HG03103 (cell line): ENCODE data around the gene XRCC1.
"Not testable (repeated sequence)": the region's sequence is repeated elsewhere in the genome, so short reads cannot be mapped to it uniquely, and the experiment has no call there.

ENCODE experiments used
- ATAC-seq: cut with Tn5 transposase; IDR thresholded peaks from one replicate; pipeline ENCODE4 v1.9.1; 2021; ENCODE audit warnings: low read depth; ENCODE audit not compliant: unreplicated experiment

XRCC1 gene

DNA sequence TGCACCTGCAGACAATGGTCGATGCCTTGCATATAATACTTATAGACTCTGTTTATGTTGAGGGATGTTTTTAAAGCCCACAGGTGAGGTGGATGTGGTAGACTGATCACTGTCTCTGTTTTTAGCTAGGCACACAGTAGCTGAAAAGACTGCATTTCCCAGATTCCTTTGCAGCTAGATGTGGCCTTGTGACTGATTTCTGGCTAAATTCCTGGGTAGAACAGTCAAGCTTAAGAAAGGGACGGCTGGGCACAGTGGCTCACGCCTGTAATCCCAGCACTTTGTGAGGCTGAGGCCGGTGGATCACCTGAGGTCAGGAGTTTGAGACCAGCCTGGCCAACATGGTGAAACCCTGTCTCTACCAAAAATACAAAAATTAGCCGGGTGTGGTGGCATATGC, 25.0 kb upstream of the XRCC1 start:
- not testable (repeated sequence) for ATAC-seq

- no peak for ATAC-seq
Measured at GRCh38 chr19:43599635-43600295, 24.4 kb upstream of the XRCC1 start.

GRCh38 chr19:43598445-43599240, 23.3 kb upstream of the XRCC1 start:
- ATAC-seq: no peak

DNA sequence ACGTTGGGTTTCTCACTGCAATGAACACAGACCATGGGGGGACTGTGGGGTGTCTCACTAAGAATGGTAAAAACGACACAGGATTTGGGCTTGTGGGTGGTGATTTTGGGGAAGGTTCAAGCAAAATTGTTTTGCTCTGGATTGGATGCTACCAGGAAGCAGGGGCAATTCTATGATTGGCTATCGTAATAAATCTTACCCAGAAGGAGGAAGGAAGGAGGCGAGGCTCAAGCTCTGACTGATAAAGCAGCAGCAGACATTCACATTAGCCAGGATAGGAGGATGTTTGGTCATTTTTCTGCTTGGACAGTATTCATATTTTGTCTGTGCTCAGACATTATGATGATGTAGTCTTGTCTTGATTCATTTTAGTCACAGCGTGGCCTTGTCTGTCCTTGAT, 22.5 kb upstream of the XRCC1 start:
- ATAC-seq: no peak

GRCh38 chr19:43596842-43597461, 21.6 kb upstream of the XRCC1 start:
- no peak for ATAC-seq

DNA sequence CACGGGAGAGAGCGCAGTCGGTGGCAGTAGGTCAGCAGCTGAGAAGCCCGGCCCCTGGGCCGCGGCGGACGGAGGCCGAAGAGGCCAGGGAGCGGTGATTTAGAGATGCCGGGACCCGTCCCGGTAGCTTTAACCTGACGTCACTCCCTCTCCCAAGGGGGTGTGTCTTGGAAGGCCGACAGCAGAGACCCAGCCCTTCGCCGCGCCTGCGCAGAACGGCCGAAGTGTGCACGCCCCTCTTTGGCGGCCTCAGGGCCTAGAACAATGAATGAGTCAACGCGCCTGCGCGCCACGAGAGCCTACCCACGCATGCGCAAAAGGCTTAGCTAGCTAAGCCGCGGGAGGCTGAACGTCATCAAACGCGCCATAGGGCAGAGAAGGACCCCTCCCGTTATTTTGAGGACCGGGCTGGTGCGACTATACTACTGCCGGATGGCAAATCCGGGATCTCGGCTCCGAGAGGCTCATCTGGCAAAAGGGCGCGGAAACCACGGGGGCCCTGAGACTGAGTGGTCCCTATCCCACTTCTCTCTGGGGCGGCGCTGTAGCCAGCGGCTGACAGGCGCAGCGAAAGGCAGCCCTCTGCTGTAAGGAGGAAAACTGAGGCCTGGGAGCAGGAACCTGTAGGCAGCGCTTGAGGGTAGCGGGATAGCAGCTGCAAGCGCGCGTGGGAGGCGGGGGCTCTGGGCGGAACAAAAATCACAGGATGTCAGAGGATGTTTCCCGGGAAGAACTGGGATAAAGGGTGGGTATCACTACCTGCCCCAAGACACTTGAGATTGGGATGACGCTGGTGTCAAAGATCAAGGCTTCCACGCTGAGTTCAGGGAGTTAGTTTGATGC, 20.9 kb upstream of the XRCC1 start, which contains the start of the genes IRGQ and ZNF576:
TSS of gene IRGQ (minus strand) at position 136 of the 843 bp plus-strand sequence. CDS start 796 bp downstream, outside the sequence.
TSS of gene ZNF576 (plus strand) at position 597 of the 843 bp plus-strand sequence. CDS start 514 bp downstream, outside the sequence.
- peak; percentile 71 for ATAC-seq

DNA sequence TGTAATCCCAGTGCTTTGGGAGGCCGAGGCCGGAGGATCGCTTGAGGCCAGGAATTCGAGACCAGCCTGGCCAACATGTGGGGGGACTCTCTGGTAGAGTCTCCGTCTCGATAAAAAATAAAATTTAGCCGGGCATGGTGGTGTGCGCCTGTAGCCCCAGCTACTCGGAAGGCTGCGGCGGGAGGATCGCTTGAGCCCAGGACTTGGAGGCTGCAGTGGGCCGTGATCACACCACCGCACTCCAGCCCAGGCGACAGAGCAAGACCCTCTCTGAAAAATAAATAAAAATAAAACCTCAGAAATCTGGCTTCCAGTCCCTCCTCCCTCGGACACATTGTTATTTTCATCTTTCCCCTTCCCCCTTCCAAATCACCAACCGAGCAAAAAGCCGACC, 20.3 kb upstream of the XRCC1 start:
- no peak for ATAC-seq

- ATAC-seq: no peak
Measured at GRCh38 chr19:43594710-43595604, 19.6 kb upstream of the XRCC1 start.

DNA sequence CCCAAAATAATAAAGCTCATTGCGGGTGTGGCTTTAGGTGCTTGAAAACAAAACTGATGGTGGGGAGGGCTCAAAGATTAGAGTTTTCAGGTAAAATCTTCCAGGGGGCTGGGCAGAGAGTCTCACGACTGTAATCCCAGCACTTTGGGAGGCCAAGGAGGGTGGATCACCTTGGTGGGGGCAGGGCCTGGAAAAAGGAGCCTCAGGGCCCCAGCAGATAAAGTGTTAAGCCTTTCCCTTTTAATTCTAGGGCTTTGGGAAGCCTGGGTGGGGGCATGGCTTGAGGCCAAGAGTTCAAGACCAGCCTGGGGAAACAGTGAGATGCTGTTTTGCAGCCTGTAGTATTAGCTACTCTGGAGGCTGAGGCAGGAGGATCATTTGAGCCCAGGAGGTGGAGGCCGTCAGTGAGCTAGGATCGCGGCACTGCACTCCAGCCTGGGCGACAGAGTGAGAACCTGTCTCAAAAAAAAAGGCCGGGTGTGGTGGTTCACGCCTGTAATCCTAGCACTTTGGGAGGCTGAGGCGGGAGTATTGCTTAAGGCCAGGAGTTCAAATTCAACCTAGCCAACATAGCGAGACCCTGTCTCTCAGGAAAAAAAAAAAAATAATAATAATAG, 18.9 kb upstream of the XRCC1 start:
- no peak for ATAC-seq

DNA sequence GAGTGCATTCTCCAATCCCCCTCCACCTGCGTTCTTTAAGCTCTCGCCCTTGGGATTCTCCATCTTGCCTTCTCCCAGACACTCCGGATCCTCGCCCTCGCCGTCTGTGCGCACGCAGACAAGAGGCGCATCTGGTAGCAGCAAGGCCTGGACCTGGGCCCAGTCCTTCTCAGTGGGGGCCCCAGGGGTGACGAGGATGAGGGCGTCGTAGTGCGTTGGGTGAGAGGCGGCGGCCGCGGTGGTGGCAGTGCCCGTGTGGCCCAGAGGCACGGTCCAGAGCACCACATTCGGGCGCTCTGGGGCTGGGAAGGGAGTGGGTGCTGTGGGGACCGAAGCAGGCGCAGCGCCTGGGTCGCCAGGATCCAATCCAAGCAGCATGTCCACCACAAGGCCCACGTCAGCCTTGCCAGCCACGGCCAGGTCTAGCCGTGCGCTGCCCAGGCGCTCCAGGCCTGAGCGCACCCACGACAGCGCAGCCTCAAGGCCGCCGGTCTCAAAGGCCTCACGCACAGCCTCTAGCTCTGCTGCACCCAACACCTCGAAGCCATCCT, 17.5 kb upstream of the XRCC1 start:
- ATAC-seq: no peak

- no peak for ATAC-seq
Measured at GRCh38 chr19:43591904-43592772, 16.8 kb upstream of the XRCC1 start.

DNA sequence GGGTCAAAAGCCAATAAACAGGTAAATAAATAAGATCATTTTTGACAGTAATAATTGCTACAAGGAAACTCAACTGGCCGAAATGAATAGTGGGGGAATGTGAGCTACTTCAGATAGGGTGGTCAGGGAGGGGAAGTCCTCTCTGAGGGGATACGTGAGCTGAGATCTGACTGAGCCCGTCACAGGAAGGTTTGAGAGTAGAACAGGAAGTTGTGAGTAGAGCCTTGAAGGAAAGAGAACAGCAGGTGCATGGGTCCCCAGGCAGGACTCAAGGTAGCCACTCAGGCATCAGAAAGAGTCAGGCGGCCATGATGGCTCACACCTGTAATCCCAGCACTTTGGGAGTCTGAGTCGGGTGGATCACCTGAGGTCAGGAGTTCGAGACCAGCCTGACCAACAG, 14.4 kb upstream of the XRCC1 start:
- no peak for ATAC-seq

DNA sequence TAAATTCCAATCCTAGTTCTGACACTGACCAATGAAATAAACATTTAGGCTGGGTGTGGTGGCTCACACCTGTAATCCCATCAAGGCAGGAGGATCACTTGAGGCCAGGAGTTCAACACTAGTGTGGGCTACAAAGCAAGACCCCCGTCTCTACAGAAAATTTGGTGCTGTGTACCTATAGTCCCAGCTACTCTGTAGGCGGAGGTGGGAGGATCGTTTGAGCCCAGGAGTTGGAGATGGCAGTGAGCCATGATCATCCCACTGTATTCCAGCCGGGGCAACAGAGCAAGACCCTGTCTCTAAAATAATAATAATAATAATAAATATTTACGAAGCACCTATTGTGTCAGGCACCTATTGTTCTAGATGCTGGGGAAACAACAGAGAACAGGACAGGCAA, 13.9 kb upstream of the XRCC1 start:
- ATAC-seq: no peak

DNA sequence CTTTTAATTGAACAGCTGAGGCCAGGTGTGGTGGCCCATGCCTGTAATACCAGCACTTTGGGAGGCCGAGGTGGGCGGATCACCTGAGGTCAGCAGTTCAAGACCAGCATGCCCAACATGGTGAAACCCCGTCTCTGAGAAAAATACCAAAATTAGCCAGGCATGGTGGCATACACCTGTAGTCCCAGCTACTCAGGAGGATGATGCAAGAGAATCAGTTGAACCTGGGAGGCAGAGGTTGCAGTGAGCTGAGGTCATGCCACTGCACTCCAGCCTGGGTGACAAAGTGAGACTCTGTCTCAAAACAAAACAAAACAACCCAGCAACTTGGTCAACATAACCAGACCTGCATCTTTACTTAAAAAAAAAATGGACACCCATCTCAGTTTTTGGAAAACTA, 11.7 kb upstream of the XRCC1 start:
- not testable (repeated sequence) for ATAC-seq

GRCh38 chr19:43586346-43586745, 11.0 kb upstream of the XRCC1 start:
- ATAC-seq: no peak

GRCh38 chr19:43584484-43584883, 9.2 kb upstream of the XRCC1 start:
- no peak for ATAC-seq

- ATAC-seq: no peak
Measured at GRCh38 chr19:43582495-43582894, 7.2 kb upstream of the XRCC1 start.

- ATAC-seq: no peak
Measured at GRCh38 chr19:43581467-43581866, 6.1 kb upstream of the XRCC1 start.
